Esophagus muscularis mucosa (tissue), 4 donors: Measurements from ENCODE around the gene WNK4. TPM values are rescaled to one million over a fixed set of nuclear protein-coding genes. Genes with fewer than 3 reads are reported as not detected.

ENCODE experiments used
- DNase-seq: peaks from one replicate; pipeline ENCODE4 v3.0.0-alpha.2; 2017; ENCODE audit errors: extremely low spot score
- H3K27ac ChIP-seq, 4 donors: fragments of 200-600 bp; sonication (generic); replicated peaks in 1 of 4; 1 replicate in 3 of 4; 2 replicates in 1 of 4; pipeline ENCODE4 v1.5.1; 2016 to 2019; ENCODE audit warnings: mild to moderate bottlenecking in 1 of 4
- H3K27me3 ChIP-seq, 4 donors: fragments of 200-600 bp; sonication (generic); one replicate each; pipeline versions ENCODE4 v1.5.1 to v1.6.0; 2016 to 2019
- H3K36me3 ChIP-seq, 4 donors: fragments of 200-600 bp; sonication (generic); one replicate each; pipeline ENCODE4 v1.5.1; 2016 to 2019
- H3K4me1 ChIP-seq, 4 donors: fragments of 200-600 bp; sonication (generic); one replicate each; pipeline ENCODE4 v1.5.1; 2016 to 2019
- H3K4me3 ChIP-seq, 4 donors: fragments of 200-600 bp; sonication (generic); 1 replicate in 2 of 4; 2 replicates in 2 of 4; pipeline ENCODE4 v1.5.1; 2016 to 2019; ENCODE audit warnings: mild to moderate bottlenecking in 4 of 4, moderate library complexity in 1 of 4
- H3K9me3 ChIP-seq, 4 donors: fragments of 200-600 bp; sonication (generic); 1 replicate in 3 of 4; 2 replicates in 1 of 4; pipeline ENCODE4 v1.5.1; 2016 to 2019
- CTCF ChIP-seq, 3 experiments: fragments of 200-600 bp in 2 of 3; fragments of 450-650 bp in 1 of 3; sonication (generic) in 2 of 3; IDR thresholded peaks; one replicate each; pipeline ENCODE4 v1.5.1; 2017 to 2019; ENCODE audit warnings: antibody characterized with exemption in 3 of 3, mild to moderate bottlenecking in 2 of 3, moderate library complexity in 1 of 3
- EP300 ChIP-seq: sonication (generic); formaldehyde crosslinking; IDR thresholded peaks from one replicate; pipeline ENCODE4 v1.6.1; 2017; ENCODE audit warnings: antibody characterized with exemption
- POLR2A ChIP-seq: fragments of 450-650 bp; IDR thresholded peaks from one replicate; pipeline ENCODE4 v1.6.1; 2017; ENCODE audit warnings: antibody characterized with exemption, moderate library complexity, mild to moderate bottlenecking, low read depth
- POLR2AphosphoS5 ChIP-seq, 2 donors: sonication (generic); formaldehyde crosslinking; IDR thresholded peaks; one replicate each; pipeline ENCODE4 v1.6.1; 2017; ENCODE audit warnings: antibody characterized with exemption in 2 of 2
- WGBS: methylation state at CpG from one replicate; pipeline ENCODE4 v1.1.5; 2018; 5-methylcytosine and 5-hydroxymethylcytosine counted together
- intact Hi-C: fragments of 100-400 bp; cut with DNase I; formaldehyde crosslinking; loops from one replicate; pipeline ENCODE4 v1.15.1; 2023
- total RNA-seq, 4 donors: library from RNA; depleted of rRNA; stranded (reverse); fragments of >200 nt; gene quantifications; one replicate each; pipeline versions ENCODE4 v1.1.0 to v1.2.1, GENCODE V29; 2016

Gene WNK4
- total RNA-seq, 4 donors from 2014 or later: 0.50 to 2.9 (median 2.1) TPM

GRCh38 chr17:42832934-42833766, 52.7 kb downstream of the WNK4 start, which contains the start of gene PSME3:
Gene PSME3, plus strand, starts transcription at chr17:42833397. Its CDS starts 235 bp downstream, at chr17:42833632.
- under 1% methylated on average over 29 of the region's 71 CpGs for WGBS
- H3K27me3 ChIP-seq: no peaks in the 10 kb centered on the region
- peaks cover 17 to 32% (median 25%) of the 10 kb centered on the region in 4 donors for H3K4me1 ChIP-seq
- intact Hi-C loops: no loop called here
- TF ChIP-seq POLR2A: peak; percentile 94
- TF ChIP-seq EP300: no peak
- TF ChIP-seq POLR2AphosphoS5 (IDR thresholded peaks at IDR 0.05): peak; percentile 97 to 99
- H3K27ac ChIP-seq: peak within 1 kb of the TSS; percentile 86 to 95 (median 89)
- H3K4me3 ChIP-seq: peak within 1 kb of the TSS; percentile 87 to 94 (median 92)
- DNase-seq: peak; percentile 97
- H3K36me3 ChIP-seq: peaks cover 9 to 36% (median 34%) of the 10 kb centered on the region in 4 donors
- H3K9me3 ChIP-seq: no peaks in the 10 kb centered on the region

GRCh38 chr17:42833767-42834422, 53.5 kb downstream of the WNK4 start:
- Histone ChIP-seq H3K27ac (peak overlapping the region; percentile 86 to 95 (median 89)), H3K4me3 (peak overlapping the region; percentile 87 to 94 (median 92)), H3K9me3 (no peaks in the 10 kb centered on the region), H3K4me1 (peaks cover 17 to 32% (median 25%) of the 10 kb centered on the region in 4 donors), H3K36me3 (peaks cover 16 to 44% (median 41%) of the 10 kb centered on the region in 4 donors), H3K27me3 (no peaks in the 10 kb centered on the region)
- TF ChIP-seq POLR2A (no peak), CTCF (IDR thresholded peaks at IDR 0.05) (no peak), EP300 (no peak), POLR2AphosphoS5 (IDR thresholded peaks at IDR 0.05) (no peak)
- intact Hi-C loops: no loop called here
- DNase-seq: no peak
- 7% methylated on average over 15 of the region's 18 CpGs for WGBS

DNA sequence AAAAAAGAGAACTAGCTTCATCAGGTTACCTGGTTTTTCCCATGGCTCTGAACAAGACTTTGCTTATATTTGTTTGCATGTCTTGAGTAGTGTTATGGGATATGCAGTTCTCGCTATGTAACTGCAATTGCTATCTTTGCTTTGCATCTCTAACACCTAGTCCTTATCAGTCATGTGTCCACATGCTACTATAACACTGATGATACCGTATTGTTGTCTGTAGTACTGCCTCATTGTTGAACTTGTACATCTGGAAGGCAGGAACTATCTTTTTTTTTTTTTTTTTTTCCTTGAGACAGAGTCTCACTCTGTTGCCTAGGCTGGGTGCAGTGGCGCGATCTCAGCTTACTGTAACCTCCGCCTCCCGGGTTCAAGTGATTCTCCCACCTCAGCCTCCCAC, 55.3 kb downstream of the WNK4 start:
- intact Hi-C loops: no loop called here
- peaks cover 34 to 62% (median 59%) of the 10 kb centered on the region in 4 donors for H3K36me3 ChIP-seq
- no peaks in the 10 kb centered on the region for H3K27me3 ChIP-seq
- no peaks in the 10 kb centered on the region for H3K9me3 ChIP-seq
- no peak for DNase-seq
- WGBS: 97% methylated on average over 6 of the region's 6 CpGs
- H3K4me3 ChIP-seq: no peak overlapping the region
- no peak for TF ChIP-seq EP300
- TF ChIP-seq POLR2A: no peak
- TF ChIP-seq CTCF (IDR thresholded peaks at IDR 0.05): no peak
- no peak for TF ChIP-seq POLR2AphosphoS5 (IDR thresholded peaks at IDR 0.05)
- no peak overlapping the region for H3K27ac ChIP-seq
- H3K4me1 ChIP-seq: peaks cover 17 to 32% (median 25%) of the 10 kb centered on the region in 4 donors

- H3K36me3 ChIP-seq: peaks cover 36 to 87% (median 83%) of the 10 kb centered on the region in 4 donors
- intact Hi-C loops: loop anchor here (2.0 kb wide), 1 partner anchor 87 kb away; no protein-coding TSS in a partner anchor
- no peaks in the 10 kb centered on the region for H3K9me3 ChIP-seq
- peaks cover 13 to 25% (median 20%) of the 10 kb centered on the region in 4 donors for H3K4me1 ChIP-seq
- no peak for DNase-seq
- no peak for TF ChIP-seq POLR2AphosphoS5 (IDR thresholded peaks at IDR 0.05)
- TF ChIP-seq CTCF (IDR thresholded peaks at IDR 0.05): no peak
- TF ChIP-seq POLR2A: no peak
- TF ChIP-seq EP300: no peak
- 63% methylated on average over 11 of the region's 11 CpGs for WGBS
- no peaks in the 10 kb centered on the region for H3K27me3 ChIP-seq
- H3K27ac ChIP-seq: no peak overlapping the region
- H3K4me3 ChIP-seq: no peak overlapping the region
These were observed 61.7 kb downstream of the WNK4 start for GRCh38 chr17:42841975-42842685.
